GM21825 (cell line): Measurements from ENCODE around the gene NEUROD6.

Experiments
- ATAC-seq: cut with Tn5 transposase; IDR thresholded peaks from one replicate; pipeline ENCODE4 v1.9.1; 2021; ENCODE audit warnings: mild to moderate bottlenecking, moderate library complexity; ENCODE audit not compliant: unreplicated experiment

The NEUROD6 gene

GRCh38 chr7:31340603-31341002, at the start of gene NEUROD6:
Gene NEUROD6, minus strand, starts transcription at chr7:31340726. Its CDS starts 1,458 bp downstream, at chr7:31339268.
- no peak for ATAC-seq

GRCh38 chr7:31384466-31384865, 43.9 kb upstream of the NEUROD6 start:
- no peak for ATAC-seq

GRCh38 chr7:31382722-31383121, 42.2 kb upstream of the NEUROD6 start:
- ATAC-seq: no peak

- peak; percentile 67 for ATAC-seq
Observed at GRCh38 chr7:31373337-31374289, 33.1 kb upstream of the NEUROD6 start.

DNA sequence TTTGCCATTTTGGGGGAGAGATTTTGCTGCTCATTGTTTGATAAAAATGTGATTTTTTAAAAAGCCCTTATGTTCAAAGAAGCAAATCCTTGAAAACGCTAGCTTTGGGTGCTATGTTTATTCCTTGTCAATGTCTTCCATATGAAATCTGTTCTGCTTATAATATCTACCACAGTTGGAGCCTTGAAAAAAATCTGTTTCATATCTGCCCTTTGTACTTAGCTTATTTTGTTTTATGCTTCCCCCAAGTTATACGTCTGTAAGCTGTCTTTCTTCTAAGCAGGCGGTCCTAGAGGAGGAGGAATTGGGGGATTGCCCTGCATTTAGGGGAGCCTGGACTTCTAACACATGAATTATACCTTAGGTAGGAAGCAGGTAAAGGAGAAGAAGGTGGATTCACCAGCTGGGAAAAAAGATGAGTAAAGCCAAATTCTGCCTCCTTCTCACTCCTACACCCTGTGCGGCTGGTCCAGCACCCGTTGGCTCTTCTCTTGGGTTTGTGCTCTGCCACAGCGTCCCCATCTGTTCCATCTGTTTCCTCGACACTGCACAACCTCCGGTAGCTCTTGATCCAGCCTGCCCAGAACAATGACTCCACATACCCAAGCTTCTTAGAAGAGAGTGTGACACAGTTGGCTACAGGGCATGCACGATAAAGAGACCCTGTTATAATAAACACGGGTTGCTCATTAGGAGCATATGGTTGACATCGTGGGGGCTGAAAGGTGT, 31.9 kb upstream of the NEUROD6 start:
- no peak for ATAC-seq

DNA sequence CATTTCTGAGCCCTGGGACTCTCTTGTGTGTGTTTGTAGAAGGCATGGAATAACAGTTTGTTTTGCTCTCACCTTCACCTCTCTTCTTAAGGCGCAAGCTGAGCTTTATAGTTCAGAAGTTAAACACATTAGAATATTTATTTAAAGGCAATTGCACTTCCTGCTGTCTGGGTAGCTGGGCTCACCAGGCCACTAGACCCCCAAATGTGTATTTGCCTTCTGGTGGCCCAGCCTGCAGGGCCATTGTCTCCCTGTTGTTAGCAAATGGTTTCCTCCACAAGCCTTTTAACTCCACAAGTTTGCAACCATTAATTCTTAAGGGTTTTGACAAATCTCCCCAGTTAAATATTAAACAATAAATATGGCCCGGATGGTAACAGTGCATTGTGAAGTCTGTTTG, 31.1 kb upstream of the NEUROD6 start:
- ATAC-seq: no peak

GRCh38 chr7:31370609-31371008, 30.1 kb upstream of the NEUROD6 start:
- ATAC-seq: no peak

GRCh38 chr7:31368620-31369019, 28.1 kb upstream of the NEUROD6 start:
- ATAC-seq: no peak

DNA sequence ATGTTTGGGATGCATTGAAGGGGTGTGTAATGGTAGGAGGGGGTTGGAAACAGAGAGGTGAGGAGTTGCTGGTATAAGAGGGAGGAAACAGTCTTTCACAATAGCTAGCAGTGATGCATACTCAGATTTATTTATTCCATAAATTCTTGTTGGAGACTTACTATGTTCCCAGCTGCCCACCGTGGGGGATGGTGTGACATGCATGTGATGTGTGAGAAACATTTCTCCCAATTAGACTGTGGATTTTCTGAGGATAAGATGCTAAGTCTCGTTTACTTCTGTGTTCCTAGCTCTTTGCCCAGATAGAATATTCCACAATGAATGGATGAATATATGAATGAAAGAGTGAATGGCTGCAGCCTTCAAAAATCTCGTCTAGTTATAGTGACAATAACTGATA, 23.0 kb upstream of the NEUROD6 start:
- ATAC-seq: no peak

- no peak for ATAC-seq
Observed at GRCh38 chr7:31363051-31363450, 22.5 kb upstream of the NEUROD6 start.

- ATAC-seq: no peak
Observed at GRCh38 chr7:31362401-31362800, 21.9 kb upstream of the NEUROD6 start.

GRCh38 chr7:31358467-31358866, 17.9 kb upstream of the NEUROD6 start:
- ATAC-seq: no peak

- ATAC-seq: no peak
Observed at GRCh38 chr7:31345421-31345820, 4.9 kb upstream of the NEUROD6 start.

DNA sequence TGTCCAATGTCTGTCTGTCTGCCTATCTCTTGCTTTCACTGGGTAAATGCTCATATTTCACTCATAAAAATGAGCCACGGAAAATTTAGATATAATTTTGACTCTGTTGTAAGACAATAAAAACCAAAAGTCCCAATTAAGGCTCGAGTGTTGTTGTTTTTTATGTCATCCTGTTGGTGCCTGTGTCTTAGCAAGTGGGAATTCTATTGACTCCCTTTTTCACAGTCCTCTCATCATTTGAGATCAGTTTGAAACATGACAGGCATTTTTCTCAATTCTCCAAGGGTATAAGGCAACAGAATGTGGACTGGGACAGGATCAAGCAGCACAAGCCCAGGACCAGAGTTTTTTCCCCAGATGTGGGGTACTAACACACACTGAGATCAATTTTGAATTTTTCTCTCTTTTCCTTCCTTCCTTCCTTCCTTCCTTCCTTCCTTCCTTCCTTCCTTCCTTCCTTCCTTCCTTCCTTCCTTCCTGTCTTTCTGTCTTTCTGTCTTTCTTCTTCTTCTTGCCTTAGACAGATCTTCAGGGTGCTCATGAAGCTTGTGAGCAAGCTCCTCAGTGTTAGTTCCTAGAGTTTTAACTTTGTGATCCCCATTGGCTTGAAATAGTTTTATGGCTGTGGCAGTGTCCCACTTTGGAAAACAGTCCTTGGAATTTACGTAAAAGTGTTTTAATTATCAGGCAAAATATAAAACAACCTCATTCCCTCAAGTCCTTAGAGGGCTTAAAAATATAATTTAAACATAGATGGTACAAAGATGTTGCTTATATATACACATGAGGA, 3.2 kb upstream of the NEUROD6 start:
- no peak for ATAC-seq

DNA sequence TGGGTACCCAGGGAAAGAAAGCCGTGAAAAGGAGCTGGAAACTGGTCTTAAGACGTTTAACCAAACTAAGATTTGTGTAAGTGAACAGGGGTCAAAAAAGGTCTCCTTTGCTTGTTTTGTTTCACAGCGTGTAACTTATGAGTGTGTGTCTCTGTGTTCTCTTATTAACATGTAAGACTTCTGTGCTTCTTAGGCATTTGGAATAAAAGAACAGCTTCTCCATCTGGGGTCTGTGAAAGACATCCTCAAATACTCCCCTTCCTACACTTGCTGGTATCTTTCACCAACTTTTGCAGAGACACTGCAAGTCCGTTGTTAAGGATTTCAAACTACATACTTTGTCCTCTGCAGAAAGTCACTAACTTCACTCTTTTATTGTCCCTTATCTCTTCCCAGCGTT, 615 bp upstream of the NEUROD6 start:
- ATAC-seq: no peak

GRCh38 chr7:31340051-31340450, 475 bp downstream of the NEUROD6 start:
- no peak for ATAC-seq

DNA sequence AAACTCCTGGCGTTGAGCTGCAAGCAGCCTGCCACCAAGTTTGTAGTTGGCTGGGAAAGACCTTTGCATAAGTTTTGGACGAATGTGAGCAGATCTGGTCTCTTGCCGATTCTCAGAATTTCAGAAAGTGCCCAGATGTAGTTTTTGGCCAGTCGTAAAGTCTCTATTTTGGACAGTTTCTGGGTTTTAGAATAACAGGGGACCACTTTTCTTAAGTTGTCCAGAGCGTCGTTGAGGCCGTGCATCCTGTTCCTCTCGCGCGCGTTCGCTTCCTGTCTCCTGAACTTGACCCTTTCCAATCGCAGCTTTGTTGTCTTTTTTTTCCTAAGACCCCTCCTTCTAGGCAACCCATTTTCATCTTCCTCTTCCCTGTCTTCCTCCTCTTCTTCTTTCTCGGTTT, 1.8 kb downstream of the NEUROD6 start:
- ATAC-seq: no peak

- no peak for ATAC-seq
Observed at GRCh38 chr7:31337002-31337565, 3.4 kb downstream of the NEUROD6 start.

- no peak for ATAC-seq
Observed at GRCh38 chr7:31336202-31337001, 4.1 kb downstream of the NEUROD6 start.

GRCh38 chr7:31335884-31336201, 4.7 kb downstream of the NEUROD6 start:
- ATAC-seq: no peak
